ENCODE data around the gene PLCL1.

- TF ChIP-seq, protein P1, sequence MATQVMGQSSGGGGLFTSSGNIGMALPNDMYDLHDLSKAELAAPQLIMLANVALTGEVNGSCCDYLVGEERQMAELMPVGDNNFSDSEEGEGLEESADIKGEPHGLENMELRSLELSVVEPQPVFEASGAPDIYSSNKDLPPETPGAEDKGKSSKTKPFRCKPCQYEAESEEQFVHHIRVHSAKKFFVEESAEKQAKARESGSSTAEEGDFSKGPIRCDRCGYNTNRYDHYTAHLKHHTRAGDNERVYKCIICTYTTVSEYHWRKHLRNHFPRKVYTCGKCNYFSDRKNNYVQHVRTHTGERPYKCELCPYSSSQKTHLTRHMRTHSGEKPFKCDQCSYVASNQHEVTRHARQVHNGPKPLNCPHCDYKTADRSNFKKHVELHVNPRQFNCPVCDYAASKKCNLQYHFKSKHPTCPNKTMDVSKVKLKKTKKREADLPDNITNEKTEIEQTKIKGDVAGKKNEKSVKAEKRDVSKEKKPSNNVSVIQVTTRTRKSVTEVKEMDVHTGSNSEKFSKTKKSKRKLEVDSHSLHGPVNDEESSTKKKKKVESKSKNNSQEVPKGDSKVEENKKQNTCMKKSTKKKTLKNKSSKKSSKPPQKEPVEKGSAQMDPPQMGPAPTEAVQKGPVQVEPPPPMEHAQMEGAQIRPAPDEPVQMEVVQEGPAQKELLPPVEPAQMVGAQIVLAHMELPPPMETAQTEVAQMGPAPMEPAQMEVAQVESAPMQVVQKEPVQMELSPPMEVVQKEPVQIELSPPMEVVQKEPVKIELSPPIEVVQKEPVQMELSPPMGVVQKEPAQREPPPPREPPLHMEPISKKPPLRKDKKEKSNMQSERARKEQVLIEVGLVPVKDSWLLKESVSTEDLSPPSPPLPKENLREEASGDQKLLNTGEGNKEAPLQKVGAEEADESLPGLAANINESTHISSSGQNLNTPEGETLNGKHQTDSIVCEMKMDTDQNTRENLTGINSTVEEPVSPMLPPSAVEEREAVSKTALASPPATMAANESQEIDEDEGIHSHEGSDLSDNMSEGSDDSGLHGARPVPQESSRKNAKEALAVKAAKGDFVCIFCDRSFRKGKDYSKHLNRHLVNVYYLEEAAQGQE (IDR thresholded peaks at IDR 0.05; ENCODE audit: insufficient read depth in 1 of 2, low read depth in 2 of 2, low read length in 2 of 2): no peak
- no peak for TF ChIP-seq TAF1 (IDR thresholded peaks at IDR 0.05; ENCODE audit: borderline replicate concordance, insufficient read depth, low read length)
- no peak for TF ChIP-seq POLR2AphosphoS5 (IDR thresholded peaks at IDR 0.05; ENCODE audit: low read depth, low read length)
These were observed 44.6 kb upstream of the PLCL1 start for GRCh38 chr2:197759625-197760292.

Data from PFSK-1 (cell line).